GM12878 (cell line): ENCODE measurements around the gene TMEM19. TPM values are rescaled to one million over a fixed set of nuclear protein-coding genes. Genes with fewer than 3 reads are reported as not detected.

Experiments
- ATAC-seq: fragments of 200-7000 bp; cut with Tn5 transposase; 3 replicates; pipeline ENCODE4 v1.9.1; 2020; ENCODE audit warnings: mild to moderate bottlenecking, moderate library complexity
- BruUV-seq: library from RNA; stranded (reverse); fragments of 400-500 nt; replicated peaks from 2 replicates; lab custom pipeline; 2021; lab: Mats Ljungman, UMichigan
- CTCF ChIA-PET: fragments of 300-600 bp; sonication (Branson Sonifier 250); formaldehyde crosslinking; extraction: SDS; loops from one replicate; lab custom pipeline; 2021; ENCODE audit warnings: inconsistent platforms; lab: Yijun Ruan, JAX
- POLR2A ChIA-PET: fragments of 350-600 bp; formaldehyde crosslinking; extraction: SDS; loops from one replicate; lab custom pipeline; 2021; ENCODE audit warnings: inconsistent platforms; lab: Charles Lee
- RAD21 ChIA-PET: fragments of 300-600 bp; sonication (Branson Sonifier 250); formaldehyde crosslinking; loops from one replicate; lab custom pipeline; 2023; ENCODE audit warnings: antibody characterized with exemption; ENCODE audit not compliant: unreplicated experiment; lab: Charles Lee
- SMC1A ChIA-PET: fragments of 300-600 bp; sonication (Branson Sonifier 250); formaldehyde crosslinking; loops from one replicate; lab custom pipeline; 2023; ENCODE audit not compliant: unreplicated experiment, uncharacterized antibody; lab: Charles Lee
- DNase-seq: peaks from one replicate; pipeline ENCODE4 v3.0.0-alpha.2; 2011; ENCODE audit warnings: low read depth, low spot score
- FAIRE-seq: peaks from 3 replicates; lab custom pipeline; 2011; peaks lifted over from hg19 to GRCh38; lab: Jason Lieb, UNC
- H2AFZ ChIP-seq: 2 replicates; pipeline ENCODE4 v1.6.0; 2011; ENCODE audit warnings: low read depth, low read length, control low read depth; ENCODE audit not compliant: control insufficient read depth
- H3K27ac ChIP-seq: 2 replicates; pipeline ENCODE4 v1.5.1; 2011; ENCODE audit warnings: control low read depth; ENCODE audit not compliant: control insufficient read depth, insufficient read depth
- H3K27me3 ChIP-seq, 2 experiments: replicated peaks in 1 of 2; 2 replicates each; pipeline versions ENCODE4 v1.6.0 to v1.6.1; 2011; ENCODE audit warnings: low read length in 1 of 2; ENCODE audit not compliant: control insufficient read depth in 2 of 2, insufficient read depth in 2 of 2
- H3K36me3 ChIP-seq, 2 experiments: 2 replicates each; pipeline ENCODE4 v1.5.1; 2011; ENCODE audit warnings: low read length in 1 of 2; ENCODE audit not compliant: control insufficient read depth in 2 of 2, insufficient read depth in 2 of 2
- H3K4me1 ChIP-seq: 2 replicates; pipeline ENCODE4 v1.6.1; 2011; ENCODE audit warnings: mild to moderate bottlenecking, low read length, moderate library complexity, mixed read lengths; ENCODE audit not compliant: control insufficient read depth, insufficient read depth
- H3K4me2 ChIP-seq: 2 replicates; pipeline ENCODE4 v1.6.0; 2011; ENCODE audit warnings: control low read depth; ENCODE audit not compliant: control insufficient read depth, insufficient read depth
- H3K4me3 ChIP-seq: fragments of 200-600 bp; sonication (generic); 2 replicates; pipeline ENCODE4 v1.5.1; 2016
- H3K79me2 ChIP-seq: 2 replicates; pipeline ENCODE4 v1.6.0; 2011; ENCODE audit warnings: low read length; ENCODE audit not compliant: control insufficient read depth, insufficient read depth
- H3K9ac ChIP-seq: 2 replicates; pipeline ENCODE4 v1.8.0; 2011; ENCODE audit warnings: low read length, control low read depth, mixed read lengths; ENCODE audit not compliant: control insufficient read depth, insufficient read depth
- H3K9me3 ChIP-seq: replicated peaks from 3 replicates; pipeline ENCODE4 v1.5.1; 2011; ENCODE audit warnings: mild to moderate bottlenecking, low read length; ENCODE audit not compliant: control insufficient read depth, insufficient read depth
- H4K20me1 ChIP-seq: 2 replicates; pipeline ENCODE4 v1.6.0; 2011; ENCODE audit not compliant: control insufficient read depth, insufficient read depth
- BCL11A ChIP-seq: IDR thresholded peaks from 2 replicates; pipeline ENCODE4 v1.6.1; 2011; ENCODE audit warnings: low read depth, low read length
- FOXK2 ChIP-seq: fragments of 450-650 bp; IDR thresholded peaks from 2 replicates; pipeline ENCODE4 v1.6.1; 2017; ENCODE audit warnings: mild to moderate bottlenecking, moderate library complexity
- IRF4 ChIP-seq: IDR thresholded peaks from 2 replicates; pipeline ENCODE4 v1.6.1; 2011; ENCODE audit warnings: low read depth, low read length
- MLLT1 ChIP-seq: fragments of 450-650 bp; IDR thresholded peaks from 2 replicates; pipeline ENCODE4 v1.6.1; 2016; ENCODE audit warnings: mild to moderate bottlenecking
- NBN ChIP-seq: fragments of 450-650 bp; IDR thresholded peaks from 2 replicates; pipeline ENCODE4 v1.6.1; 2016
- SKIL ChIP-seq: fragments of 450-650 bp; IDR thresholded peaks from 2 replicates; pipeline ENCODE4 v1.6.1; 2017; ENCODE audit warnings: mild to moderate bottlenecking, low read depth, inconsistent platforms; ENCODE audit not compliant: poor library complexity, severe bottlenecking
- WGBS: methylation state at CpG from one replicate; pipeline ENCODE4 v1.1.6; 2016; ENCODE audit warnings: low lambda C conversion rate; ENCODE audit not compliant: insufficient replicate concordance, insufficient coverage; ENCODE audit errors: missing lambda C conversion rate; 5-methylcytosine and 5-hydroxymethylcytosine counted together
- in situ Hi-C: fragments of 300-500 bp; cut with MboI; formaldehyde crosslinking; loops from 9 replicates; pipeline ENCODE4 v1.14.3; 2018; ENCODE audit warnings: mixed read lengths
- intact Hi-C: fragments of 100-400 bp; cut with micrococcal nuclease; formaldehyde crosslinking; loops from one replicate; pipeline ENCODE4 v1.14.2; 2022; ENCODE audit not compliant: unreplicated experiment
- polyA plus RNA-seq, 11 experiments: library from polyadenylated mRNA; depleted of rRNA in 4 of 11; unstranded in 6 of 11; stranded (reverse) in 5 of 11; fragments of >200 nt; fragmentation: Nextera tagmentation in 4 of 11; fragmentation: Illumina TruSeq in 1 of 11; extraction: Ambion mirVana in 4 of 11; extraction: Trizol in 1 of 11; gene quantifications; 1 replicate in 1 of 11; 2 replicates in 10 of 11; pipeline versions ENCODE4 v1.2.1 to v1.2.3, GENCODE V29; 2011 to 2016; ENCODE audit warnings: inconsistent platforms in 2 of 11, missing spikeins in 2 of 11, low read depth in 1 of 11
- total RNA-seq, 4 experiments: library from RNA; depleted of rRNA in 3 of 4; stranded (reverse); fragments of >200 nt in 3 of 4; fragmentation: Illumina TruSeq in 1 of 4; extraction: Trizol in 1 of 4; gene quantifications; 2 replicates each; pipeline versions ENCODE4 v1.2.1 to v1.2.3, GENCODE V29; 2013 to 2021

TMEM19 gene
- total and polyA plus RNA-seq, 10 of the 15 experiments (the other 5 are each of a cell fraction or from before 2014, with no cell fraction given): 26.7 to 54.9 (median 39.3) TPM

GRCh38 chr12:71685312-71685906 lies 473 bp upstream of the TMEM19 start:
- ChIA-PET SMC1A (interaction anchor here (0.6 to 4.6 kb wide), 22 partner anchors 10 to 1959 kb away, joined by 3 to 117 read pairs (median 4); partner anchors contain the start of genes RAB21, THAP2 and ZFC3H1), CTCF (interaction anchor here (0.6 to 6.7 kb wide), 19 partner anchors 8 to 896 kb away, joined by 3 to 131 read pairs (median 5); partner anchors contain the start of genes THAP2 and ZFC3H1), POLR2A (interaction anchor here (0.7 to 6.0 kb wide), 7 partner anchors 10 to 107 kb away, joined by 3 to 93 read pairs (median 8); partner anchors contain the start of genes RAB21, THAP2 and ZFC3H1), RAD21 (interaction anchor here (0.7 to 5.3 kb wide), 12 partner anchors 8 to 73 kb away, joined by 3 to 139 read pairs (median 8); partner anchors contain the start of genes RAB21, THAP2 and ZFC3H1)
- H3K27me3 ChIP-seq: no peaks in the 10 kb centered on the region
- H3K9me3 ChIP-seq: no peaks in the 10 kb centered on the region
- H4K20me1 ChIP-seq: no peaks in the 10 kb centered on the region
- peak overlapping the region; percentile 98 for H3K4me2 ChIP-seq
- no peak for FAIRE-seq
- 17% methylated on average over 17 of the region's 19 CpGs for WGBS
- no peak for ATAC-seq
- no peaks in the 10 kb centered on the region; a peak in 1 of 4 replicates for H3K36me3 ChIP-seq
- peaks cover 14% of the 10 kb centered on the region for H3K4me1 ChIP-seq
- peak overlapping the region; percentile 70 for H3K4me3 ChIP-seq
- H3K9ac ChIP-seq: peak overlapping the region; percentile 60
- in situ Hi-C loops: no loop called here
- peaks cover 36% of the 10 kb centered on the region for H3K79me2 ChIP-seq
- no peak for DNase-seq
- TF ChIP-seq MLLT1 (peak; percentile 89), FOXK2 (no peak), BCL11A (no peak), NBN (no peak), IRF4 (no peak), SKIL (no peak)
- BruUV-seq: no TSS peak
- peak overlapping the region; percentile 99 for H2AFZ ChIP-seq
- peak overlapping the region; percentile 77 for H3K27ac ChIP-seq
- intact Hi-C loops: no loop called here
